Retinal pigment epithelial cell (primary cell): ENCODE results near the gene SLC22A7.
A peak's percentile ranks its signal among the peaks of the same experiment; 100 is the strongest.

Experiments used
- DNase-seq: peaks from one replicate; pipeline ENCODE4 v3.0.0-alpha.2; 2010; ENCODE audit warnings: low read depth
- H3K4me3 ChIP-seq: 2 replicates; pipeline ENCODE4 v1.5.1; 2011; ENCODE audit warnings: mild to moderate bottlenecking, low read length, control low read depth, moderate library complexity
- TF ChIP-seq, protein P1 (sequence below): conservative IDR thresholded peaks from 2 replicates; pipeline ENCODE4 v1.5.1; 2011; ENCODE audit warnings: low read depth, low read length, control low read depth, inconsistent platforms

SLC22A7 gene

GRCh38 chr6:43283905-43284304 lies 14.2 kb upstream of the SLC22A7 start:
- DNase-seq: no peak
- H3K4me3 ChIP-seq: no peak overlapping the region
- TF ChIP-seq, protein P1, sequence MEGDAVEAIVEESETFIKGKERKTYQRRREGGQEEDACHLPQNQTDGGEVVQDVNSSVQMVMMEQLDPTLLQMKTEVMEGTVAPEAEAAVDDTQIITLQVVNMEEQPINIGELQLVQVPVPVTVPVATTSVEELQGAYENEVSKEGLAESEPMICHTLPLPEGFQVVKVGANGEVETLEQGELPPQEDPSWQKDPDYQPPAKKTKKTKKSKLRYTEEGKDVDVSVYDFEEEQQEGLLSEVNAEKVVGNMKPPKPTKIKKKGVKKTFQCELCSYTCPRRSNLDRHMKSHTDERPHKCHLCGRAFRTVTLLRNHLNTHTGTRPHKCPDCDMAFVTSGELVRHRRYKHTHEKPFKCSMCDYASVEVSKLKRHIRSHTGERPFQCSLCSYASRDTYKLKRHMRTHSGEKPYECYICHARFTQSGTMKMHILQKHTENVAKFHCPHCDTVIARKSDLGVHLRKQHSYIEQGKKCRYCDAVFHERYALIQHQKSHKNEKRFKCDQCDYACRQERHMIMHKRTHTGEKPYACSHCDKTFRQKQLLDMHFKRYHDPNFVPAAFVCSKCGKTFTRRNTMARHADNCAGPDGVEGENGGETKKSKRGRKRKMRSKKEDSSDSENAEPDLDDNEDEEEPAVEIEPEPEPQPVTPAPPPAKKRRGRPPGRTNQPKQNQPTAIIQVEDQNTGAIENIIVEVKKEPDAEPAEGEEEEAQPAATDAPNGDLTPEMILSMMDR: no peak

DNA sequence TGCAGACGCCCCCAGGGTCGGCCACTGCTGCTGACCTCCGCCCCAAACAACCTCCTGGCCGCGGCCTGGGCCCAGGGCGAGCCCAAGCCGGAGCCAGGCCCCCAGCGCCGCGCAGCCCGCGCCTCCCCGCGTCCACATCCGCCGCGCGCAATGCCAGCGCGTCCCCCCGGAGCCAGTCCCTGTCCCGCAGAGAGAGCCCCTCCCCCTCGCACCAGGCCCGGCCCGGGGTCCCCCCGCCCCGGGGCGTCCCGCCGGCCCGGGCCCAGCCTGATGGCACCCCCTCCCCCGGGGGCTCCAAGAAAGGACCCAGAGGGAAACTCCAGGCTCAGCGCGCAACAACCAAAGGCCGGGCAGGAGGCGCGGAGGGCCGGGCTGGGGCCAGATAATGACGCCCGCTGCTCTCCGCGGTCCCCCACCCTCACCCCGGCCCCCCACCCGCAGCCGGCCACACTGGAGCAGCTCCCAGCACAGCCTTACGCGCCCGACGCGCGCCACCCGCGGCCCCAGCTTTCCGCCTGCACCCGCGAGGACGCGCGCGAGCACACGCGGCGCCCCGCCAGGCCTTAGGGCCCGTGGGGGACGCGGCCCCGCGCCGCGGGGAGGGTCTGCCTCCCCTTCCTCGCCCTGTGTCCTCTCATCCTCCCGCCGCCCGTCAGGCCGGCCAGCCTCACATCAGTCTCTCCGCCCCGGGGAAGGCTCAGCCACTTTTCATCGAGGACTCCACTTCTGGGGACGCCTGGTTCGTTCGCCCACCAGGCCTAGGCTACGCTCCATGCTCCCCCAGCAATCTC lies 12.9 kb upstream of the SLC22A7 start:
- H3K4me3 ChIP-seq: no peak overlapping the region
- TF ChIP-seq, protein P1: no peak

GRCh38 chr6:43285832-43286231 lies 12.2 kb upstream of the SLC22A7 start:
- H3K4me3 ChIP-seq: no peak overlapping the region
- TF ChIP-seq, protein P1: no peak
- DNase-seq: no peak

More for the DNA sequence above, 12.9 kb upstream of the SLC22A7 start:
- DNase-seq: no peak

- no peak for DNase-seq
- TF ChIP-seq, protein P1: no peak
- no peak overlapping the region for H3K4me3 ChIP-seq
Observed at GRCh38 chr6:43286456-43286979, 11.5 kb upstream of the SLC22A7 start.

DNA sequence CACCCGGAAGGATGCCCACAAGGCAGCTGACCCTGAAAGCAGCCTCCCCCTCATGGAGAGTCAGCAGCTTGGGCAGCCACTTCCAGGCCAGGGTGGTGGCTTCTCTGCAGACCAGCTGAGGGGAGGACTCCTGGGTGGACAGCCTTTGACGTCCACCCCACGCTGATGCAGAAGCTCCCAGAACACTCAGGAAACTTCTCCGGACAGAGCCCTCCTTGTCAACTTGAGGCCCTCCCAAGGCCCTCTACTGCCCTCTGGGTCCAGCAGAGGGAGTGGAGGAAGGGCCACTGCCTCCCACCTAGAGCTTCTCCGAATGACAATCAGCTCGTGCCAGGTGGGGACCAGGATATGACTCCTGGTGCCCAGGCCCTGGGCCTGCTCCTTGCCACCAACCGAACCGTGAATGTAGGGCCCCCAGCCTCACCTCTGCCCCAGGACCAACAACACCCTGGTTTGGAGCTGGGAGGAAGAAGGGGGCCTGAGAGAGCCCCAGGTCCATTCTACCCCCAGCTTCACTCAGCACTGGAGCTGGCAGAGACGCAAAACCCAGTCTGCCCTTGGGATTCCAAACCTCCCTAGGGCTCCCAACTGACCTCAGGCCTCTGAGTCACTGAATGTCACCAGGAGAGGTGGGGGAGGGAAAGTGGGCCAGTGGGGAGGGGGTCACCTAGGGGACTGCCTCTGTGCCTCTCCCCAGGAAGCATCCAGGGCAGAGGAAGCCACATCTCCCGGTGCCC lies 10.9 kb upstream of the SLC22A7 start:
- no peak for DNase-seq
- TF ChIP-seq, protein P1: peak; percentile 42
- H3K4me3 ChIP-seq: no peak overlapping the region

- H3K4me3 ChIP-seq: no peak overlapping the region
- DNase-seq: no peak
- TF ChIP-seq, protein P1: no peak
Observed at GRCh38 chr6:43287717-43288679, 10.1 kb upstream of the SLC22A7 start.
